Measurements from ENCODE around the gene ZNF77. TPM values are rescaled to one million over a fixed set of nuclear protein-coding genes. Genes with fewer than 3 reads are reported as not detected.
"Not testable (repeated sequence)": the region's sequence is repeated elsewhere in the genome, so short reads cannot be mapped to it uniquely, and the experiment has no call there.

Gene ZNF77
- total RNA-seq, 2 experiments from 2014 or later, result 5.4 to 6.8 TPM

- H3K9me3 ChIP-seq (ENCODE audit: low read length), result no peaks in the 10 kb centered on the region
- CTCF ChIA-PET (ENCODE audit: unreplicated experiment), result no interaction called here
- TF ChIP-seq EZH2phosphoT487 (IDR thresholded peaks at IDR 0.05; ENCODE audit: borderline replicate concordance, low read depth, low read length) (no peak), CTCF (conservative IDR thresholded peaks at IDR 0.05; ENCODE audit: low read length) (no peak)
- intact Hi-C loops (cut with micrococcal nuclease; ENCODE audit: unreplicated experiment), result no loop called here
- H3K27ac ChIP-seq (ENCODE audit: low read depth, low read length, poor library complexity, severe bottlenecking), result no peak overlapping the region
- peaks cover 8% of the 10 kb centered on the region; the same call in 1 of the 2 replicates for H3K79me2 ChIP-seq (ENCODE audit: insufficient read depth, low read depth, low read length)
- DNase-seq (ENCODE audit: low spot score), result no peak
- H3K4me2 ChIP-seq (ENCODE audit: low read length), result no peak overlapping the region
- POLR2A ChIA-PET, result no interaction called here
- no TSS peak for BruUV-seq (replicated peaks)
- no peaks in the 10 kb centered on the region for H3K4me1 ChIP-seq (ENCODE audit: insufficient read depth, low read length, poor library complexity, severe bottlenecking)
- no peaks in the 10 kb centered on the region for H4K20me1 ChIP-seq (ENCODE audit: insufficient read depth, low read length)
- H3K4me3 ChIP-seq (ENCODE audit: low read depth, low read length, poor library complexity, severe bottlenecking), result no peak overlapping the region
- H3K36me3 ChIP-seq (ENCODE audit: insufficient read depth, low read length), result peaks cover 30% of the 10 kb centered on the region
- H3K9me2 ChIP-seq (ENCODE audit: insufficient read depth, low read length), result no peaks in the 10 kb centered on the region
- no peak overlapping the region for H2AFZ ChIP-seq (ENCODE audit: low read length)
Measured at GRCh38 chr19:2912306-2912705, 32.5 kb downstream of the ZNF77 start.

GRCh38 chr19:2906631-2907195 is 38.1 kb downstream of the ZNF77 start:
- TF ChIP-seq EZH2phosphoT487 (IDR thresholded peaks at IDR 0.05; ENCODE audit: borderline replicate concordance, low read depth, low read length) (no peak), CTCF (conservative IDR thresholded peaks at IDR 0.05; ENCODE audit: low read length) (no peak)
- Histone ChIP-seq H4K20me1 (ENCODE audit: insufficient read depth, low read length) (no peaks in the 10 kb centered on the region), H2AFZ (ENCODE audit: low read length) (no peak overlapping the region), H3K4me1 (ENCODE audit: insufficient read depth, low read length, poor library complexity, severe bottlenecking) (peaks cover 9% of the 10 kb centered on the region), H3K9me2 (ENCODE audit: insufficient read depth, low read length) (no peaks in the 10 kb centered on the region), H3K27ac (ENCODE audit: low read depth, low read length, poor library complexity, severe bottlenecking) (no peak overlapping the region), H3K36me3 (ENCODE audit: insufficient read depth, low read length) (no peaks in the 10 kb centered on the region), H3K79me2 (ENCODE audit: insufficient read depth, low read depth, low read length) (peaks cover 14% of the 10 kb centered on the region; the same call in 1 of the 2 replicates), H3K4me2 (ENCODE audit: low read length) (no peak overlapping the region), H3K4me3 (ENCODE audit: low read depth, low read length, poor library complexity, severe bottlenecking) (no peak overlapping the region), H3K9me3 (ENCODE audit: low read length) (no peaks in the 10 kb centered on the region)
- ChIA-PET POLR2A (no interaction called here), CTCF (ENCODE audit: unreplicated experiment) (no interaction called here)
- no peak for DNase-seq (ENCODE audit: low spot score)
- intact Hi-C loops (cut with micrococcal nuclease; ENCODE audit: unreplicated experiment), result no loop called here
- no TSS peak for BruUV-seq (replicated peaks)

GRCh38 chr19:2905918-2906519 is 38.8 kb downstream of the ZNF77 start:
- CTCF ChIA-PET (ENCODE audit: unreplicated experiment), result no interaction called here
- no TSS peak for BruUV-seq (replicated peaks)

GRCh38 chr19:2903326-2903725 is 41.4 kb downstream of the ZNF77 start:
- BruUV-seq (replicated peaks); POLR2A ChIA-PET: not testable (repeated sequence)

More at GRCh38 chr19:2905918-2906519, 38.8 kb downstream of the ZNF77 start:
- Histone ChIP-seq H3K4me2 (ENCODE audit: low read length) (no peak overlapping the region), H3K4me3 (ENCODE audit: low read depth, low read length, poor library complexity, severe bottlenecking) (no peak overlapping the region), H3K9me3 (ENCODE audit: low read length) (no peaks in the 10 kb centered on the region), H3K9me2 (ENCODE audit: insufficient read depth, low read length) (no peaks in the 10 kb centered on the region), H3K79me2 (ENCODE audit: insufficient read depth, low read depth, low read length) (peaks cover 16% of the 10 kb centered on the region; the same call in 1 of the 2 replicates), H4K20me1 (ENCODE audit: insufficient read depth, low read length) (no peaks in the 10 kb centered on the region), H3K36me3 (ENCODE audit: insufficient read depth, low read length) (no peaks in the 10 kb centered on the region), H2AFZ (ENCODE audit: low read length) (no peak overlapping the region), H3K4me1 (ENCODE audit: insufficient read depth, low read length, poor library complexity, severe bottlenecking) (peaks cover 11% of the 10 kb centered on the region), H3K27ac (ENCODE audit: low read depth, low read length, poor library complexity, severe bottlenecking) (no peak overlapping the region)
- TF ChIP-seq EZH2phosphoT487 (IDR thresholded peaks at IDR 0.05; ENCODE audit: borderline replicate concordance, low read depth, low read length), result no peak
- no peak for TF ChIP-seq CTCF (conservative IDR thresholded peaks at IDR 0.05; ENCODE audit: low read length)
- POLR2A ChIA-PET, result no interaction called here
- no peak for DNase-seq (ENCODE audit: low spot score)
- intact Hi-C loops (cut with micrococcal nuclease; ENCODE audit: unreplicated experiment), result no loop called here

More at GRCh38 chr19:2903326-2903725, 41.4 kb downstream of the ZNF77 start:
- H3K4me3 ChIP-seq (ENCODE audit: low read depth, low read length, poor library complexity, severe bottlenecking); H4K20me1 ChIP-seq (ENCODE audit: insufficient read depth, low read length); CTCF ChIA-PET (ENCODE audit: unreplicated experiment); DNase-seq (ENCODE audit: low spot score); H3K4me2 ChIP-seq (ENCODE audit: low read length); H3K9me2 ChIP-seq (ENCODE audit: insufficient read depth, low read length); H3K27ac ChIP-seq (ENCODE audit: low read depth, low read length, poor library complexity, severe bottlenecking); H3K36me3 ChIP-seq (ENCODE audit: insufficient read depth, low read length); H3K9me3 ChIP-seq (ENCODE audit: low read length); H2AFZ ChIP-seq (ENCODE audit: low read length); intact Hi-C loops (cut with micrococcal nuclease; ENCODE audit: unreplicated experiment): not testable (repeated sequence)
- Histone ChIP-seq H3K4me1 (ENCODE audit: insufficient read depth, low read length, poor library complexity, severe bottlenecking) (peaks cover 15% of the 10 kb centered on the region), H3K79me2 (ENCODE audit: insufficient read depth, low read depth, low read length) (peaks cover 16% of the 10 kb centered on the region; the same call in 1 of the 2 replicates)
